Measurements from ENCODE around the gene SLC1A3.
A peak's percentile ranks its signal among the peaks of the same experiment; 100 is the strongest.

The SLC1A3 gene

DNA sequence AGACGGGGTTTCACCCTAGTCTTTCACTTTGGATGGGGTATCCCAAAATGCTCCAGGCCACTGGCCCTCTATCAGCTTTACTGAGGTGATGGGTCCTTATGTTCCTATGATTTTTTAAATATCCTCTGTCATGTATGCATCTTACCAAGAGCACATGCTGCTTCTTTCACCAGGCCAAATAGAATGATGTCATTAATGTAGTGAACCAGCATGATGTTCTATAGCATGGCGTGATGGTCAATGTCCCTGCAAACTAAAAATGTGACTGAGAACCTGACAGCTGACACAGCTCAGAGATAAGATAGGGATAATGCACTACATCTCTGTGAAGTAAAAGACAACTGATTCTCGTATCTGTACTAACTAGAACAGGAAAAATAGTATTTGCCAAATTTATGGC is 103.6 kb downstream of the SLC1A3 start:
- no peak for DNase-seq

DNA sequence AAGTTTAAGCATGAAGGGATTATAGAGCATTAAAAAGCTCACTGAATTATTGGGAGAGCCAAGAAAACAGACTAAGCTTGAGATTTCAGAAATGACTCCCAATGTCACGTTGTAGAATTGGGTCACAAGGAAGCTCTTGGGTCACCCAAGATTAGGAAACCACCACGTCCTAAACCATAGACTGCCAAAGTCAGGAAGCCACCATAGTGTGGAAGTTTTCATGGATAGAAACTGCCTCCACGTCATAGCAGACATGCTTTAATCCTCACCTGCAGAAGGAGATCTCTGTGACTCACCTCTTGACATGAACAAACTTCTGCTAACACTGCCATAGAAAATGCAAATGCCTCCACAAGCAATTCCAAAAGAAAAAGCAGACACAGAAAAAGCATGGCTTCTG is 106.3 kb downstream of the SLC1A3 start:
- DNase-seq, result no peak

DNA sequence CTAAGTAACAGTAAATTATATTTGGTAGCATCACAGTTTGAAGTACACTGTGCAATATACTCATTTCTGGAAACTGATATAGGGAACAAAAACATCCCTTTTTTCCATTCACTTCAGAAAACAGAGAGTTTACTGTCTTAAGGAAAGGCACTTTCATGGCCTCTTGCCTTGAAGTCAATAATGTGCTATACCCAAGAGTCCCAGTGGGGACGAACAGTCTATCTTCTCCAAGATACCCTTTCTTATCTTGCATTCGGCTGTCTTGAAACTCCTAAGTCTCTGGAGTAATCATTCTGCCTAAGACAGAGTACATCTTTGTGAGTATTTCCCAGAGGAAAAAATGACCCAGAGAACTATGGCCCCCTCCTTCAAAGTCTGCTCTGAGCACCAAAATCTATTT is 107.1 kb downstream of the SLC1A3 start:
- DNase-seq, result no peak

DNA sequence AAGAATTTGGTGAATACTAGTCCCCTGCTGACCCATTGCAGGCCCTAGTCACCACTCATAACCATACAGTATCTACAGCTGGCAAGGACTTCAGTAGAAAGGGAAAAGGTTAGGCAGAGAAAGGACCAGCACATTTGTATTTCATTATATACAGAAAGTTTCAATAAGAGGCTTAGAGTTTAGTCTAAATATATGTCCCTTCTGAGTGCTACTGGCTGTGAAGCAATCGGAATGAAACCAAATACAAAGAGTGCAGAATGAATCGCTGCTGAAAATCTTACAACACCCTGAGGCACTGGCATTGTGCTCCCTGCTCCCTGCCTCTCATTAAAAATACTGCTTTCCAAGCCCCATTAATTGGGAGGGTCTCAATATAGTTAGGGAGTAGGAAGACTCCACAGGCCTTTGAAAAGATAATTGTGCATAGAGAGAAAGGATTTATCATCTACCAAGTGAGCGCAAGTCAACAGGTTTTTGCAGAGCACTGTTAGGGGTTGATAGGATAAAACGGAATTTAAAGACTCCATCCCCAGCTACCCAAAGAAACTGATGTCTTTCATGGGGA is 110.8 kb downstream of the SLC1A3 start:
- no peak for DNase-seq

DNA sequence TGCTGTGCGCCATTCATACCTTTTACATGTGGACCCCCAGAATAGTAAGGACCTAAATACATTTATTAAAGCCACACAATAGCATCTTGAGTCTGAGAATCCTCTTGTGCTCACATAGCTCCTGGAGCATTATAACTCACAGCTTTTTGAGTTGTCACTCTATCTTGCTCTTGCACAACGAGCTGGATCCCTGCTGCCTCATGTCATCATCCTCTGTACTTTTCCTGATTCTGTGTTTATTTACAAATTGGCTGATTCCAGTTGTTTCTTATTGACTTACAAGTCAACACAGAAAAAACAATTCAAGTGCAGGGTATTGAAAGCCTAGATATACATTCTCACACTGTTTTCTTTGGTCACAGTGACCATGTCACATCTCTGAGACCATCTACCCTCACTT is 112.9 kb downstream of the SLC1A3 start:
- no peak for DNase-seq

DNA sequence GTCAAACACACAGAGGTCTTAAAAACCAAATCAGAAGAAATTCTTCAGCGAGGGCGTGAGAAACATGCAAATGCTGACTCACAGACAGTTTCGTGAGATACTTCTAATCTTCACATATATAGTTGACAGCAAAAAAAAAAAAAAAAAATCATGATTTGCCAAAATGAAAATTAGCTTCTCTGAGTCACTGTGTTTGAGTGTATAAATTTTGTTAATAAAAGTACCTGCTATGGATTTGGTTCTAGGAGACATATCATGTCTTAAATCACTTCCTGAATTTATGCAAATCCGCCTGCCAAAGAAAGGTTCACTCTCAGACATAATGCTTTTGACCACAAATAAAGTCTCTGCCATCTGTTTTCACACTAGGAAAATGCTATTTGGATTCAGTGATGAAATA is 114.3 kb downstream of the SLC1A3 start:
- DNase-seq, result no peak

DNA sequence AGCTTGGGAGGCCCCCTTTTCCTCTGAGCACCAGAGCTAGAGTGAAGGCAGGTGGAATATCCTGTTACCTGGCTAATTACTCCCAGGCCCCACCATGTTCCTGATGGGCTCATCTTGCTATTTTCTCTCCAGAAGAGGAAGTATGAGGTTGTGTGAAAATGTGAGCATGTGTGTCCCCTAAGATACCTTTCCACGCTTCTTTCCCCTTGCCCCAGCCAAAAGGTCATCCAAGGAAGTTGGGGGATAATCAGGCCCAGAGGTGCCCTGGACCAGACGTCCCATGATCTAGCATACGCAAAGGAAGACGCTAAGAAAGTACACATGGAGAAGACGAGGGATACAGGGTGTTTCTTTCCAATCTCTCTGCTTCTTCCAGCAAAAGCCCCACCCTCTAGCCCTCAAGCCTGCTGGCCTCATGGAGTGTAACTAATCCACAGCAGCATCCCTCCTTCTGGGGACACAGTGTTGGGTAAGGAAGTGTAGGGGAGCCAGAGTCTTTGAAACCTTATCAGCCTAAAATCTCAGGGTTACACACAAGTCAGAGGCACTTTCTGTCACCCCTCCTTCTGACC is 115.3 kb downstream of the SLC1A3 start:
- no peak for DNase-seq

DNA sequence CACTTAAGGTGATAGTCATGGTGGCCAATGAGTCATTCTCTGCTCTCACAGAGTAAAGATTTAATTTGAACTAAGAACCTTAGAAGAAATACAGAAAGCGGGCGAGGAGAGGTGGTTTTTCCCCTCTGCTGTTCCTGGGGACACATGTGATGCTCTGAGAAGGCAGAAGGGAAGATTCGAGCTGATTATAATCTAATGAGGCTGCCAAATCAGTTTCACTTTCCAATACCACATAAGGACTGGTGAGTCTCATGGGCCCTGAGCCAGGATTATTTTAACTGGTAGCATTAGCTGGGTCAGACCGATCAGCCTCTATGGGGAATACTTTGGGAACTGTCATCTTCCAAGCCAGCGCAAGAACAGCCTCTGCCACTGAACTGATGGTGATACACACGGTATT is 116.5 kb downstream of the SLC1A3 start:
- DNase-seq, result no peak

DNA sequence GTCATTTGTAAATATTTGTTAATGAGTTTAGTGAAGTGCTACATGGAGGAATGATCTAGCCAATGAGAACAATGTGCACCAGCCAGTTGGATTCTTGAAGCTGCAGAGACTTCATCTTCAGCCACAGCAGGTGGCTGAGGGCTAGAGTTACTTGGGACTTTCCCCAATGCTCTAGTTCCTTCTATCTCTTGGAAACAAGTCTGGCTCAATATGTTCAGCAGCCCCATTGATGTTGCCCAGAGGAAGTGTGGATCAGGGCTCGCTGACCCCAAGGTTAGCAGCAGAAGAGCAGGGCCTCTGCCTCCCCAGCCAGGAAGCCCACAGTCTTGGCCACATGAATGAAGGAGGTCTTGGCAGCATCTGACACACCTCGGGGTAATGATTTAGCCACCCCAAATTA is 117.5 kb downstream of the SLC1A3 start:
- DNase-seq, result no peak

DNA sequence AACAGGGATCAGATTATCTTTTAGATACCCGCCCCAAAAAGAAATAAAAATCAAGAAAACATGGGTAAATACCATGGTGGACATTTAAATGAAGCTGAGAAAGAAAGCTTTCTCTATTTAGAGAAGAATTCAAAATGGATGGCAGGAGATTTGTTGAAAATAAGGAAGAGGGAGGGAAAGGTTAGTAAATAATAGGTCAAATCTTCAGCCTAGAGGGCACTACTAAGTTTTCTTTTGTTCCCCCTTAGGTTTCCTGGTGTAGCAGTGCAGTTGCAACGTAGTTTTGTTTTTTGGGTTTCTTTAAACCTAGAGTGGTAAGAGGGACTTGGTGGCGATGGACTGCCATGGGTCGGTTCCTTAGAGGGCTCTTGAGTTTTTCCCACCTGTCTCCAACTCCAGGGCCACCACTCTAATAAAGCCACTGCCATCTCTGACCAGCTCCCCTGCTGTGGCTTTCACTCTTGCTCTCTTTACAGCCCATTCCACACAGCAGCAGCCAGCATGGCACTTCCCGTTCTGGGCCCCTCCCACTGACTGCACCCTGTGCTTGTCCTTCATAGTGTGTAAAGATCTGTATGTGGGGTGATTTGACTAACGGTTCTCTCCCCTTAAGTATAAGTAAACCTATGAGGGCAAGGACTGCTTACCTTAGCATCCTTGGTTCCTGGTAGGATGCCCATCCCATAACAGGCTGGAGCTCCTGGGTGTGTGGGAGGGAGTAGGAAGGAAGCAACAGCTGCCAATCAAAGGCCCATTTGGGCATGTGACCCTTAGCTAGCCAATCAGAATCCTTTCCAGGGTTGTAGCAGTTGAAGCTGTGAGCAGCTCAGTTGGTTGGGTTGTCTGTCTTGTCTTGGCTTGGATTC is 118.3 kb downstream of the SLC1A3 start:
- peak in 18 of 56 donors; percentile 1 to 46 (median 19) for DNase-seq

DNA sequence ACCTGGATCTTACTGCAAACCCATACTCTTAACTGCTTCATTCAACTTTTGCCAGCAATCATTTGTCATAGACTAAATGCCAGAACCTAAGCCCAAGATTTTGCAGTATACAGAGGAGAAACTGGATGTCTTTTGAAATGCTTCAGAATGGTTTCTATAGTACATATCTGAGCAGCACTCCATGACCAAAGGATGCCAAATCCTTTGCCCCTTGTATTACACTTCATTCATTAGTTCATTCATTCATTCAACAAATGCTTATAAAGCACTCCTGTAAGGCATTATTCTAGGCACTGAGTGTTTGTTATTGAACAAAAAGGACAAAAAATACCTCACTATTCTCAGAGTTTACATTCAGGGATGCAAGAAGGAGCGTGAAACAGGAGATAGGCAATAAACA is 119.9 kb downstream of the SLC1A3 start:
- no peak for DNase-seq

DNA sequence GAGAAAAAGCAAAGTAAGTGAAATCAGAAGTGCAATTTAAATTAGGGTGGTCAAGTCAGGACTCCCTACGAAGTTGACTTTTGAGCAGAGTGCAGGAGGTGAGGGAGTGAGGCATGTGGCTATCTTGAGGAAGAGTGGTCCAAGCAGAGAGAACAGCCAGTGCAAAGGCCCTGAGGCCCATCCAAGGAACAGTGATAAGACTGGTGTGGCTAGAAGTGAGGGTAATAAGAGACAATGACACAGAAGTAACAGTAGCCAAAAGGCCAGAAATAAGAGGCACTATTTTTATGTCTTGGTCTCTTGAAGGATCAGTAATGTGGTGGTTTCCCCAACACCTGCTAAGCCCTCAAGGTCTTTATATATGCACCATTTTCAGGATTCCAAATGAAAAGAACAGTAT is 120.4 kb downstream of the SLC1A3 start:
- DNase-seq, result no peak

DNA sequence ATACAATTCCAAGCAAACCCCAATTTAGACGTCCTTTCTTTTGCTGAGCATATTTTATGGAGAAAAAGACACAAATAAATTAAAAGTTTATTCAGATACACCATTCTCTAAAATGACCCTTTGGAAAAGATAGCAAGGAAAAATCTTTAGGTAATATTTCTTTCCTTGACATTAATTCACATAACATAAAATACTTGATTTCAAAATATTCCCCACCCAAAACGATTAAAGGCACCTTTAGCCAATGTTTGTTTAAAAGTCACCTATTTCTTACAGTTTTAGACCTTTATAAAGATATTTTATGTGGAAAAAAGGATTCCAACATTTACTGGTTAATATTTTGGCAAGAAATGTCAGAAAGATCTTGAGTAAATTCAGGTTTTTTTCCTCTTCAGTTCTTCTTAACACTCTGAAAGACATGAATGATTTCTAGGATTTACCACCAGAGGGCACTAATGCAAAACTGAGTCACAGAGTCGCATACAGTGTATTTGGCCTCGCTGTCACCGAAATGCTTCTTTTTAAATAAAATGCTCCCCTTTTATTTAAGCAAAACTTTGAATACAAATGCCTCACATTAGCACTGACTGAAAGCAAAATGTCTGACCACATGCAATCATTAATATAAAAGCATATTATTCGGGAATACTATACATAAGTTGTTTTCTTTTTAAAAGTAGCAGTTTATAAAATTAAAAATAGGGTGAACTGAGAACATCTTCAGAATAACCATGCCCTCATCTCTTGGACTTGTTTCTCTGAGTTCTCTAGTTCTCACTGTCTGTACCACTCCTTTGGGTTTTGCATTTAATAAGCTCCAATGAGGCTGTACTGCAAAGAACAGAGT is 122.5 kb downstream of the SLC1A3 start:
- peak in 4 of 56 donors; percentile 1 to 26 (median 4) for DNase-seq

DNA sequence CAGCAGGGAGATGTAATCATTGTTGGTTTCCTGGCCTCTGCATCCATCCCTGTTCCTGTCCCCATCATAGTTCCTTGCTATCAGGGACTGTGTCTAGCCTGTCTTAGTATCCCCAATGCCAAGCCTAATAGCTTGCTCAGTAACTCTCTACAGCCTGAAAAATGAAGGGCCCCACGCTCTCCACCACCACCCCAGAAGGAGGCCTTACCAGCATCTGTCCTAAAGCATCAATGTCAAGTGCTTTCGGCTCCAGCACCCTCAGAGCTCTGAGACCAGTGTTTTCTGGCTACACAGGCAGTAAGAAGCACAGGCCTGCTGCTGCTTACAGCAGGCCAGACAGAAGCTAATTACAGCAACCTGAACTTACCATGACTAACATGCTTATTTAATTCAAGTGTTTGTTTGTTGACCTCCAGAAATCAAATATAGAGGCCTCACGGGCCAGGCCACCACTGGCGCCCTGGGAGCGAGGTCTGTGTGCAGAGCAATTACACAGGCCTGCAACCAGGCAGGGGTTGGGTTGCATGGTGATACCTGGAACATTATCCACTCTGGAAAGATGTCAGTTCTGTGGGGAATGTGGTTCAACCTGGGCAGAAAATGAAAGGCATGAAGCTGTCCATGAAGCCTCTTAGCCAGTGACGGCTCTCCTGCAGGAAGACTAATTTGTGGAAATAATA is 124.3 kb downstream of the SLC1A3 start:
- DNase-seq, result no peak

DNA sequence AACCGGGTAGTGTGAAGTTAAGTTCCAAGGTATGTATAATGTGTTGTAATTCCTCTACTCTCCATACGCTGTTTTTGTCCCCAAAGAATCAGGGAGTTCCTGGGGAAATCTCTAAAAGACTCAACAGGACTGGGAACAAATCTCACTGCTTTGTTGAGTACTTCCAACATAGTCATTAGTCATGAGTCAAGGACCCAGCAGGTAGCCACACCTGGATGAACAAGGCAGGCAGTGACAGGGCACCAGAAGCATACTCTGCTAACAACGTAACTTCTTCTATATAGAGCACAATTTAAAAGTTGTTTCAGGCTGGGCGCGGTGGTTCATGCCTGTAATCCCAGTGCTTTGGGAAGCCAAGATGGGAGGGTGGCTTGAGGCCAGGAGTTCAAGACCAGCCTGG is 126.8 kb downstream of the SLC1A3 start:
- DNase-seq, result no peak

DNA sequence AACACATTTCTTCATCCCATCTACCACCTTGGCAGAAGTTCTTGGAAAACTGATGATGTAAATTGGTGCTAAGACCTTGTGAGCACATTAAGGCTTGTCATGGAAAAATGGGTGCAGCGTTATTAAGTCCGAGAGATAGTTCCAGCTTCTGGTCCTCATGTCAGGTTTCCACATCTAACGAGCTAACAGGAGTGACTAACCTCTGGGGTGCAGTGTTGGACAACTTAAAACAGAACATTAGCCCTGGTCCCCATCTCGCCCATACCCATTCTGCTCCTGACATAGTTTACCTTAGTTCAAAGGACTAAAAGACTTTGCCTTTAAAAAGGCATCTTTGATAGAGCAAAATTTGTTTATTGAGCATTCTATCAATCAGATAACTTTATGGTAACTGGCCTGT is 128.0 kb downstream of the SLC1A3 start:
- no peak for DNase-seq

DNA sequence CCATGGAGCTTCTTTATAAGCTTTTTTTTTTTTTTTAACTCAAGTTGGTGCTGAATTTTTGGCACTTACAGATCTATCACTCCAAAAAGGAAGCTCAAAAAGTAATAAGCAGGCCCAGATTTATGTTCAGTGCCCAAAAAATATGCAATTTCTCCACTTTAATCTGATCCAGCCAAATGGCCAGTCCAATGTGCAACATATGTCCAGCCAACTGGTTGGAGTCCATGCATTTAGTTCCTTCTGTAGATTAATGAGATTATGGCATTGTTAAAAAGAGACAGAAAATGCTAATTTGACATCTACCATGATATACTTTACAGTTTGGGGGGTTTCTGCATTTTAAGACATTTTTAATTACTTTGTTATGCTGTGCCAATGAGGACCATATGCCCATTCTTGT is 129.5 kb downstream of the SLC1A3 start:
- no peak for DNase-seq
